Suppressor macrophage treated with lipopolysaccharide for 4 hours (primary cell): Measurements from ENCODE around the gene ARHGAP12.

Experiments used
- DNase-seq: peaks from one replicate; pipeline ENCODE4 v3.0.0-alpha.2; 2020

ARHGAP12 gene

DNA sequence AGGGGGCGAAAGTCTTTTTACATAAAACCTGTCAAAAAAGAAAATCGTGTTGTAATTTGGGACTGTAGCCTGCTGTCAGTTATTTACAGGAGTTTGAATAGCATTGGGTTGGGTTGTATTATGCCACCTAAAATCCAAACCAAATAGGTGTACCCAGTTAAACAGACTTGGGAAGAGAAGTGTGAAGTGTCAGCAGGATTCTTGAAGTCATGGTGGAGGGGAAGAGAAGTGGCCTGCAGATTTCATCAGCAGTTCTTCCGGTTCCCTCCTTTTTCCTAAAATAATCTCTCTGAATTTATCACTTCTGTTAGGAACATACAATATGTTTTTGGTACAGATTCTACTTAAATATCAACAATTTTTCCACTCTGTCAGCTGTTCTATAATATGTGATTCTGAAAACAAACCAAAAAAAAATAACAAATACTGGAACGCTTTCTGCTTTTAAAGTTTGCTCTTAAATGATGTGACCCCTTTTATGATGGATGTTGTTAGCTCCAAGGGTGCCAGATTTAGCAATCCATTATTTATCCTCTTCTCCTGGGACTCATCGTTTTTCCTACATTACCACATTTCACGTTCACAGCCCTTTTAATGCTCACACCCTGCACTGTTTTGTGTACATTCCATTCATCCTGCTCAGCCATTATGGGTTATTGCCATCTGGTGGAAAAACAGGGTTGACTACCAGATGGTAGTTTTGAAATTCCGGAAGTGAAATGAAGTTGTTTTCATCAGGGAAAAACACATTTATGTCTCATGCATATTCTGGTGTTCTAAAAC, 18.7 kb upstream of the ARHGAP12 start:
- peak; percentile 53 for DNase-seq

- DNase-seq = no peak
These were observed 16.8 kb upstream of the ARHGAP12 start for GRCh38 chr10:31945392-31945791.

- no peak for DNase-seq
These were observed 15.4 kb upstream of the ARHGAP12 start for GRCh38 chr10:31944071-31944433.

- DNase-seq = no peak
These were observed 14.3 kb upstream of the ARHGAP12 start for GRCh38 chr10:31942892-31943291.

DNA sequence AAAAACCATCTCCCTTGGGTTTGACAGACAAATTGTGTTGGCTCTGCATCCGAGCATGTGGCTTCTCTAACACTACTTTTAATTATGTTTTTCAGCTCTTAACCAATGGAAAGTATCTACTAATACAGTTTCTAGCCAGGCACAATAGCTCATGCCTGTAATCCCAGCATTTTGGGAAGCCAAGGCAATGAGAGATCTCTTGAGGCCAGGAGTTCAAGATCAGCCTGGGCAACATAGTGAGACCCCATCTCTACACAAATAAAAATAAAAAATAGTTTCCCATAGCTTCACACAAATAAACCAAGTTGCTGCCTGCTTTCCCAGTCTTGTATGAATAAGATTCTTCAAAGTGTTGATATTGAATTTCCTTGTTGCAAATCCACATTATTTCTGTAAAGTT, 13.8 kb upstream of the ARHGAP12 start:
- no peak for DNase-seq

DNA sequence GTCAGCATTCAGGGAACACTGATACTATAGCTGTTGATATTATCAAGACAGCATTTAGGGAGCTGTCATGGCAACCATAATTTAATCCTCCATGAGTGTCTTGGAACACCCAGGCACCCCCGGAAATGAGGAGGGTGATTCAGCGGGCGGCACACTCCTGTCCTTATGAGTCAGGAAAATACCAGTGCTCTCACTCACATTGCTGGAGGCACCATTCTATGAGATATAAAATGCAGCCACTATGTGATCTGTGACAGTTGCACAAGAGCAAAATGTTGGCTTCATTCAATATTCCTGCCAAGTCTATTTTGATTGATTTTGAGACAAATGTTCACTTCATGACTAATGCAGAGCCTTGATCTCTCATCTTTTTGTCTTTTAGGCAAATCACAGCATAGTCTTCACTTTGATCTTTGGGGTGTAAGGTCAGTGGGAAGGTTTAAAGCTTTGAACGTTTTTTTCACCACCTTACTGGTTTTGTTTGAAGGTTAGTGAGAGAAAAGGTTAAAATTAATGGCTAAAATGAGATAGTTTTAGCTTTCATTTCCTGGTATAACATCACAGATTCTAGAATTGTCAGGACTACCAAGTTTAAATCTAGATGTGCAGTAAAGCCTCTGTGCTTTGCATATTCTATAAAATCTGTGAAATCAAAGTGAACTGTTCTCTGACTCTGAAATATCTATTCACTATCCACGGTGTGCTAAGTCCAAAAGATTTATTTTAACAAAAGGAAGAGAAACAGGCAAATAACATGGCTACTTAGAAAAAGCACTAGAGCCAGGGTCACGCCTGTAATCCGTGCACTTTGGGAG, 12.4 kb upstream of the ARHGAP12 start:
- no peak for DNase-seq

DNA sequence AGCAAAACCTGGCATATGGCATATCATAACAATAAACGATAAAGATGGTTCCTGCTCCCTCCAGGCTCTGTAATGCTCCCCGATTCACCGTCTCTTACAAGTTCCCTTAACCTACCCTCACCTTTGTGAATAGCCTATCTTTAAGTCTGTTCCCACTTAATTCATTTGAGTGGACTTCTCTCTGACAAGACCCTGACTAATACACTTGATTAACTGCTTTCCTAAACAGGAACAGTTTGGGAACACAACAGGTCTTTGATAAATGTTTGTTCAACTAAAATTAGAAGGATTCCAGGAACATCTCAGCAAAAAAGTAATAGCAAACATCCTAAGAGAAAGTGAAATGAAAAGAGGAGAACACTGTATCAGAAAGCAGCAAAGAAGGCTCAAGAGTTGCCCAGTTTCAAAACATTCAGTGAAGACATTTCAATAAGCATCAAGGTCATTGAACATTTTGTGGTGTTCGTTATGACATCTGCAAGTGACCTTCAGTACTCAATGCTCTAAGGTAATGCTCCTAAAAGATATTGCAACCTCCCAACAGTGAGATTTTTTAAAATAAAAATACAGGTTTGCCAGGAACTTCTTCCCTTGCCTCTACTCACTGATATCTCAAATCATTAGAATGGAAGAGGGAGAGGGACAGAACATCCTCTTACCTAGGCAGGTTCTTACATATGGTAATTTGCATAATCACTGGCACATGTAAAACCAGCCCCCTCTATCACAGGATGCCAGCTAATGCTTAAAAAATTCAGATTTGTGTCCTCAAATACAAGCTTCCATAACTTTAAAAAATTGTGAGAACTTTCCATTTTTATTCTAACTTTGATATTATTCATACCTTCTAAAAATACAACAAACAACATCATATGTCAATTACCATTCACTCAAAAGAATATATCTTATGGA, 11.4 kb upstream of the ARHGAP12 start:
- DNase-seq = no peak

DNA sequence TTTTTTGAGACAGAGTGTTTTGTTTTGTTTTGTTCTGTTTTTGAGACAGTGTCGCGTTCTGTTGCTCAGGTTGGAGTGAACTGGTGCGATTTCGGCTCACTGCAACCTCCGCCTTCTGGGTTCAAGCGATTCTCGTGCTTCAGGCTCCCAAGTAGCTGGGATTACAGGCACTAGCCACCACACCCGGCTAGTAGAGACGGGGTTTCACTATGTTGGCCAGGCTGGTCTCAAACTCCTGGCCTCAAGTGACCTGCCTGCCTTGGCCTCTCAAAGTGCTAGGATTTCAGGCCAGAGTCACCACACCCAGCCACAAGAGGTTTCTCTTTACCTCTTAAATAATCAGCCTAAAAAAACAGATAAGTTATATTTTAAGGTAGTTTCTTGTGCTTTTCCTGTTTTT, 8.7 kb upstream of the ARHGAP12 start:
- no peak for DNase-seq

DNA sequence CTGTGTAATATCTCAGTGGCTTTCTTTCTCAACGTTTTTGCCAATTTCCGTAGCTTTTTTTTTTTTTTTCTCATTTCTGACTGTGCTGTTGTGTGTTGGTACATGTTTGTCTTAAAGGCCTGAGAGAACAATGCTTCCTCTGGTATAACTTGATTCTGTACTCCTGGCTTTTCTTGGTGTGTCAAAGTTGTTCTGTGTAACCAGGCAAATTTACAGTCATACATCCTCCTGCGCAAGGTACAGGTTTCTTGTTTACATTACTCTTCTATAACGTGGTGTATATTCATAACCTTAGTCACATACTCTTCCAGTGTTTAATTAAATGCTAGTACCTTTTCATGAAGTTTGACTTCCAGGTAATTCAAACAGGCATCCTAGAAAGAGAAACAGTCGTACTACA, 8.3 kb upstream of the ARHGAP12 start:
- DNase-seq = no peak

- no peak for DNase-seq
These were observed 7.5 kb upstream of the ARHGAP12 start for GRCh38 chr10:31936086-31936485.

GRCh38 chr10:31935678-31936077, 7.0 kb upstream of the ARHGAP12 start:
- no peak for DNase-seq

GRCh38 chr10:31932838-31933237, 4.2 kb upstream of the ARHGAP12 start:
- DNase-seq = no peak

DNA sequence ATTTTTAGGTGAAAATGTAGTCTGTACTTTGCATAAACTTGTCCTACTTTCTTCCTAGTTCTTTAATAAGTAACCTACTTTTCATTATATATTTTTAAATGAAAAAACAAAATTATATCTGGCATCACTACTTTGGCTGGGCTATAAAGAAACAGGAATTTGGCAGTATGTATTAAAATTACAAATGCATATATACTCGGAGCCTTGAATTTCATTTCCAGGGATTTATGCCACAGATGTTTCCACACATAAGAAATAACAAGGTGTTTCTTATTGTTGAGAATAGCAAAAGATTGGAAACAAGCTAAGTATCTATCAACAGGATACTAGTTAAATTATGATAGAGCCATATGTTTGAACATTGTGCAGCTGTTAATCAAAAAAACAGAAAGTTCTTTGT, 2.2 kb upstream of the ARHGAP12 start:
- DNase-seq = no peak

- peak; percentile 54 for DNase-seq
These were observed 1.6 kb upstream of the ARHGAP12 start for GRCh38 chr10:31930023-31930751.

DNA sequence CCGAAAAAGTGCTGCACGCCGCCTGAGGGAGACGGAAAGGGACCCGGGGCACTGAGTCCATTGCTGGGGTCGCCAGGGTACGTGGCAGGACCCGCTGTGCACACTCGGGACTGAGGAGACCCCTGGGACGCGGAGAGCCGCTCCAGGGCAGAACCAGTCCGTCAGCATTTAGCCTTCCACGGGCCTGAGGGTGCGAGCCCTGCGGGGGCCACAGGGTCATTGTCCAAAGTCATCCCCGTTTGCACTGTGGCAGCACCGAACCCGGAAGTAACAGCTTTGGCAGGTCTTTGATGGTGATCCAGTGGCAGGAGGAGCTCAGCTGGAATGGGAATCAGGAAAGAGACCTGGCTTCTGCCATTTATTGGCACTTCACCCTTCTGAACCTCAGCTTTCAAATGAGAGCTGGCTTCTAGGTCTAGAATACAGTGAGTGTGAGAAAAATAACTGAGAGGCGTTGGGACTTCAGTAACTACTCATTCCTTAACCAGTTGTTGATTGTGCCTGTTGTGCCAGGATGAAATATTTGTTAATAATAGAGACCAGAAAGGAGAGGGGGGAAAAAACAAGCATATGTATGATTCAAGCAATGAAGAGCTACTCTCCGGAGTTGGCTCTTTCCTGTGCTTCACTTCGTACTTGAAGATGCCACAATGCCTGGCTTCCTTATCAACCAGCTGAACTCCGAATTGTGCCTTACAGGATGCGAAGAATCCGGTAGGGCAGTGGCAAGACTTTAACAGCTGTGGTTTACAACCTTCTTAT, 811 bp upstream of the ARHGAP12 start:
- DNase-seq = peak; percentile 63

DNA sequence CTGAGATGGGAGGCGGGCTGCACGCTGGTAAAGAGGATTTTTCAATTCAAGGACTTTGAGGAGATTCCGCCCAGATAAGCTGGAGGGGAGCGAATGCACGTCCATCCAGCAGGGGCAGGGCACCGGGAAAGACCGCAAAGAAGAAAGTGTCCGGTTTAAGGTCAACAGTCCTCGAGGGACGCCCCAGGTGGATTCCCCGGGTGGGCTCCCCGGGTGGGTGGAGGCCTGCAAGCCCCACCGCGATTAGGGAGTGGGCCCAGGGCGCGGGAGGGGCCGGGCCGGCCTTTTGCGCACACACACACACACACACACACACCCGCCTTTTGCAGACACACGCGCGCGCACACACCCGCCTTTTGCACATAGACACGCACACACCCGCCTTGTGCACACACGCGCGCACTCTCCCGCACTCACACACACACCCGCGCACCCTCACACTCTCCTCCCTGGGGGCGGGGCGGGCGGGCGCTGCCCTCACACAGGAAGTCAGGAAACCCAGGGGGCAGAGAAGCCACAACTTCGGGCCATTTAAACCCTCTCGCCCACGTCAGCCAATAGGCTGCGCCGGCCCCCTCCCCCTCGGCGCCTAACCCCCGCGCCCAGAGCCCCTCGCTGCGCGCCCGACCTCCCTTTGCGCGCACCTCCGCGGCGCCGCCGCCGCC, 615 bp downstream of the ARHGAP12 start:
- DNase-seq = peak; percentile 43

DNA sequence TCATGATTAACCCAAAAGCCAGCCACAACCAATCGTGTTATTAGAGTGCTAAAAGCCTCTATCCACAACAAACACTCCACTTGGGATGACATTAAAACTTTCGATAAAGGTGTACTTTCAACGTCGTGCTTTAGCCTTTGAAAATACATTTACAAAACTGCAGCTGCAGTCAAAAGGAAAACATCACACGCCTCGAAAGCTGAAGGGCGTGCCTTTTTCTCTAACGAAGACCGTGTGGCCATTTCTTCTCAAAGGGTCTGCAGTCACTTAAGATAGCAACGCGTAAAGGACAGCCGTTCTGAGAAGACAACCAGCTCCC, 1.1 kb downstream of the ARHGAP12 start:
- no peak for DNase-seq

DNA sequence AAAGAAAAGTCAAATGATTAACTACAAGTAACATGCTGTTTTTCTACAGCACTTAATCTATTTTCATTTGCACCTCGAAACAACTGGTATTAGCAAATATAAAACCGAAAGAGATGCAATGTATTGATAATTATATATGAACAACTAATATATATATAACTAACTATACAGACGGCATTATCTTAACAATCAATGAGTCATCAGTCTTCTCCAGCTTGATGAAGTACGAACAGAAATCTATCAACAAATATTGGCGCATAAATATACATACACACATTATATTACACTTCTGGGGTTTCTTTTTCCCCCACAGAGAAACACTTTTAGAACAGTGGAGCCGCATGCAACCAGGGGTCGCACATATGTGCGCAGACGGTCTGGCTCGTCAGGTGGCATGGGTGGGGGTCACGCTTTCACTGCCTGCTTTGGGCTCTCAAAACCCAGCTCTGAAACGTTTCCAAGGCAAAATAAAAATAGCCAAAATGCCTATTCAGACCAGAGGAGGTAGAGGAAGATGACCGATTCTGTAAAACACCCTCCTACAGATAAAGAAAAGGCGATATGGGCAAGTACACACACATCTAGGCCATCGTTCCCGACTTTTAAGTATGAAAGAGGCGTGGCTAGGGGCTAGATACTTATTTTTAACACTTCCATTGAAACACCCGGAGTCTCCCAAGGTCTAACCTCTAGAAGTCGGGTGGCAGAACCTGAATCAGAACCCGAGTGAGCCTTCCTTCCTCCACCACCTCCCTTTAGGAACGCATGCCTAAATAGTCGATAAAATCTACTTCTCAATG, 1.7 kb downstream of the ARHGAP12 start:
- no peak for DNase-seq

- DNase-seq = peak; percentile 41
These were observed 2.5 kb downstream of the ARHGAP12 start for GRCh38 chr10:31926160-31926559.

DNA sequence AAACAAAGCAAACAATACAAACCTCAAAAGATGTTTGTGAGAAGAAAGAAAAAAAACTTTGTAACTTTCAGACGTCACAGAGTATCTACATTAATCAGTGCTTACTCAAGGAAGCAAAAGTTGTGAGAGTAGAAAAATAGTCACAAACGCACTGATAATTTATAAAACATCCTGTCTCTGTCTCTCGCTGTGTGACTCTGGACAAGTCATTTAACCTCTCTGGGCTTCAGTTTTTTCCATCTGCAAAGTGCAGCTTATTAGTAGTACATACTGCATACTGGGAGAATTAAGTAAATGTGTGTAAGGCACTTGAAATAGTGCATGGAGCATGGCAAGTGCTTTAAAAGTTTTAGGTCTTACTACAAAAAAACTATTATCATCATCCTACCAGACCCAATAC, 3.8 kb downstream of the ARHGAP12 start:
- no peak for DNase-seq

DNA sequence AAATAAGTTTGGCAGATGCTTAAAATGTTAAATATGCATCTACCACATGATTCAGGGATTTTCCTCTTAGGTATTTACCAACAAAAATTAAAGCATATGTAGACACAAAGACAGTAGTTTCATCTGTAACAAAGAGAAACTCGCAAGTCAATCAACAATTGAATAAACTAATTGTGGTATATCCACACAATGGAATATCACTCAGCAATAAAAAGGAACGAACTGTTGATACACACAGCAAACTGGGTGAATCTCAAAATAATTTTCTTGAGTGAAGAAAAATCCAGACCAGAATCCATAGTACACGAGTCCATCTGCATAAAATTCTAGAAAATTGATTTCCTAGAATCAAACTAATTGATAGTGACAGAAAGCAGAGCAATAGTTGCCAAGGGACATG, 5.2 kb downstream of the ARHGAP12 start:
- DNase-seq = no peak
